Activated CD4-positive, alpha-beta T cell treated with anti-CD3 and anti-CD28 coated beads, Interleukin-2, amount 10 ng/mL, durations not matched to agents 7 days and 5 days (primary cell): ENCODE data around the gene METAP1. TPM values are rescaled to one million over a fixed set of nuclear protein-coding genes. Genes with fewer than 3 reads are reported as not detected.
"Not testable (repeated sequence)": the region's sequence is repeated elsewhere in the genome, so short reads cannot be mapped to it uniquely, and the experiment has no call there.

Source experiments
- CTCF ChIA-PET: fragments of 350-600 bp; sonication (Branson Sonifier 250); formaldehyde crosslinking; loops from one replicate; lab custom pipeline; 2021; ENCODE audit warnings: antibody characterized with exemption; lab: Charles Lee
- POLR2A ChIA-PET: fragments of 350-600 bp; sonication (Branson Sonifier 250); formaldehyde crosslinking; loops from one replicate; lab custom pipeline; 2021; ENCODE audit warnings: antibody characterized with exemption; lab: Charles Lee
- DNase-seq: peaks from one replicate; pipeline ENCODE4 v3.0.0-alpha.2; 2020
- H3K27ac Mint-ChIP-seq: one replicate; pipeline ENCODE4 v1.8.0; 2021; ENCODE audit warnings: mild to moderate bottlenecking, moderate library complexity, mixed read lengths
- H3K27me3 Mint-ChIP-seq: one replicate; pipeline ENCODE4 v1.8.0; 2021; ENCODE audit warnings: mixed read lengths
- H3K36me3 Mint-ChIP-seq: one replicate; pipeline ENCODE4 v1.8.0; 2021; ENCODE audit warnings: low read depth, mixed read lengths
- H3K4me1 Mint-ChIP-seq: one replicate; pipeline ENCODE4 v1.8.0; 2021; ENCODE audit warnings: mixed read lengths
- H3K4me3 Mint-ChIP-seq: one replicate; pipeline ENCODE4 v1.8.0; 2021; ENCODE audit warnings: mild to moderate bottlenecking, moderate library complexity, mixed read lengths
- H3K9me3 Mint-ChIP-seq: one replicate; pipeline ENCODE4 v1.8.0; 2021; ENCODE audit warnings: mixed read lengths
- total RNA-seq, 2 experiments: library from RNA; stranded (reverse); gene quantifications; one replicate each; pipeline ENCODE4 v1.2.3, GENCODE V29; 2021

Gene METAP1
- total RNA-seq, 2 experiments from 2014 or later, result 49.2 to 59.7 TPM

- POLR2A ChIA-PET, result interaction anchor here (0.7 kb wide), 1 partner anchor 12 kb away, joined by 4 read pairs; no protein-coding TSS in a partner anchor
- H3K27ac Mint-ChIP-seq, H3K9me3 Mint-ChIP-seq, DNase-seq, H3K27me3 Mint-ChIP-seq, H3K4me1 Mint-ChIP-seq, H3K4me3 Mint-ChIP-seq, CTCF ChIA-PET: not testable (repeated sequence)
- H3K36me3 Mint-ChIP-seq, result peaks cover 57% of the 10 kb centered on the region
Measured at GRCh38 chr4:99065521-99065920, 70.0 kb downstream of the METAP1 start.

- no peak for DNase-seq
- ChIA-PET CTCF (interaction anchor here (0.8 kb wide), 1 partner anchor 616 kb away, joined by 4 read pairs; no protein-coding TSS in a partner anchor), POLR2A (no interaction called here)
- Mint-ChIP-seq H3K9me3 (no peaks in the 10 kb centered on the region), H3K27me3 (no peaks in the 10 kb centered on the region), H3K4me1 (no peaks in the 10 kb centered on the region), H3K4me3 (no peak overlapping the region), H3K27ac (no peak overlapping the region), H3K36me3 (peaks cover 60% of the 10 kb centered on the region)
Measured at GRCh38 chr4:99067617-99068016, 72.1 kb downstream of the METAP1 start.

GRCh38 chr4:99071159-99071558, 75.6 kb downstream of the METAP1 start:
- DNase-seq, result no peak
- H3K36me3 Mint-ChIP-seq, result peaks cover 57% of the 10 kb centered on the region
- no peak overlapping the region for H3K4me3 Mint-ChIP-seq
- peaks cover 6% of the 10 kb centered on the region for H3K4me1 Mint-ChIP-seq
- POLR2A ChIA-PET, result no interaction called here
- H3K27ac Mint-ChIP-seq, result no peak overlapping the region
- H3K9me3 Mint-ChIP-seq, result no peaks in the 10 kb centered on the region
- no peaks in the 10 kb centered on the region for H3K27me3 Mint-ChIP-seq
- CTCF ChIA-PET, result interaction anchor here (0.6 to 2.8 kb wide), 2 partner anchors 15 to 618 kb away, joined by 3 to 11 read pairs; no protein-coding TSS in a partner anchor

- DNase-seq, result no peak
- Mint-ChIP-seq H3K36me3 (peaks cover 58% of the 10 kb centered on the region), H3K4me3 (no peak overlapping the region), H3K9me3 (no peaks in the 10 kb centered on the region), H3K4me1 (peaks cover 6% of the 10 kb centered on the region), H3K27me3 (no peaks in the 10 kb centered on the region), H3K27ac (no peak overlapping the region)
- ChIA-PET CTCF (interaction anchor here (0.7 kb wide), 1 partner anchor 80 kb away, joined by 3 read pairs; the partner anchor contains the start of gene METAP1), POLR2A (no interaction called here)
Measured at GRCh38 chr4:99074816-99075215, 79.3 kb downstream of the METAP1 start.

GRCh38 chr4:99076292-99076976, 80.9 kb downstream of the METAP1 start:
- POLR2A ChIA-PET, result no interaction called here
- DNase-seq, result no peak
- H3K27me3 Mint-ChIP-seq, result no peaks in the 10 kb centered on the region
- H3K36me3 Mint-ChIP-seq, result peaks cover 56% of the 10 kb centered on the region
- no peaks in the 10 kb centered on the region for H3K9me3 Mint-ChIP-seq
- H3K4me1 Mint-ChIP-seq, result peaks cover 7% of the 10 kb centered on the region
- no peak overlapping the region for H3K27ac Mint-ChIP-seq
- CTCF ChIA-PET, result no interaction called here
- no peak overlapping the region for H3K4me3 Mint-ChIP-seq

GRCh38 chr4:99077177-99077576, 81.7 kb downstream of the METAP1 start:
- ChIA-PET CTCF (no interaction called here), POLR2A (no interaction called here)
- H3K4me3 Mint-ChIP-seq, result no peak overlapping the region
- no peak for DNase-seq
- H3K27me3 Mint-ChIP-seq, result no peaks in the 10 kb centered on the region
- H3K4me1 Mint-ChIP-seq, result peaks cover 10% of the 10 kb centered on the region
- H3K27ac Mint-ChIP-seq, result no peak overlapping the region
- H3K9me3 Mint-ChIP-seq, result no peaks in the 10 kb centered on the region
- H3K36me3 Mint-ChIP-seq, result peaks cover 57% of the 10 kb centered on the region

GRCh38 chr4:99078336-99078735, 82.8 kb downstream of the METAP1 start:
- ChIA-PET CTCF (interaction anchor here (0.6 kb wide), 1 partner anchor 66 kb away, joined by 3 read pairs; no protein-coding TSS in a partner anchor), POLR2A (interaction anchor here (0.5 kb wide), 1 partner anchor 13 kb away, joined by 4 read pairs; no protein-coding TSS in a partner anchor)
- H3K4me1 Mint-ChIP-seq, result peaks cover 12% of the 10 kb centered on the region
- peaks cover 57% of the 10 kb centered on the region for H3K36me3 Mint-ChIP-seq
- no peak for DNase-seq
- H3K27me3 Mint-ChIP-seq, result no peaks in the 10 kb centered on the region
- H3K4me3 Mint-ChIP-seq, result no peak overlapping the region
- H3K9me3 Mint-ChIP-seq, result no peaks in the 10 kb centered on the region
- H3K27ac Mint-ChIP-seq, result no peak overlapping the region

- no peak overlapping the region for H3K27ac Mint-ChIP-seq
- H3K9me3 Mint-ChIP-seq, result no peaks in the 10 kb centered on the region
- no peaks in the 10 kb centered on the region for H3K27me3 Mint-ChIP-seq
- H3K4me1 Mint-ChIP-seq, result peaks cover 13% of the 10 kb centered on the region
- no peak overlapping the region for H3K4me3 Mint-ChIP-seq
- ChIA-PET CTCF (interaction anchor here (0.6 kb wide), 1 partner anchor 66 kb away, joined by 3 read pairs; no protein-coding TSS in a partner anchor), POLR2A (no interaction called here)
- DNase-seq, result no peak
- H3K36me3 Mint-ChIP-seq, result peaks cover 58% of the 10 kb centered on the region
Measured at GRCh38 chr4:99078931-99079624, 83.6 kb downstream of the METAP1 start.

- no peaks in the 10 kb centered on the region for H3K9me3 Mint-ChIP-seq
- DNase-seq, result no peak
- peak overlapping the region; percentile 41 for H3K27ac Mint-ChIP-seq
- H3K27me3 Mint-ChIP-seq, result no peaks in the 10 kb centered on the region
- ChIA-PET POLR2A (no interaction called here), CTCF (no interaction called here)
- peaks cover 12% of the 10 kb centered on the region for H3K4me1 Mint-ChIP-seq
- peaks cover 60% of the 10 kb centered on the region for H3K36me3 Mint-ChIP-seq
- H3K4me3 Mint-ChIP-seq, result no peak overlapping the region
Measured at GRCh38 chr4:99079625-99080295, 84.2 kb downstream of the METAP1 start.

- H3K27ac Mint-ChIP-seq, CTCF ChIA-PET, H3K4me3 Mint-ChIP-seq, H3K27me3 Mint-ChIP-seq, H3K9me3 Mint-ChIP-seq, POLR2A ChIA-PET, DNase-seq: not testable (repeated sequence)
- peaks cover 65% of the 10 kb centered on the region for H3K36me3 Mint-ChIP-seq
- H3K4me1 Mint-ChIP-seq, result peaks cover 17% of the 10 kb centered on the region
Measured at GRCh38 chr4:99080869-99081268, 85.3 kb downstream of the METAP1 start.

- Mint-ChIP-seq H3K9me3 (no peaks in the 10 kb centered on the region), H3K27ac (no peak overlapping the region), H3K4me3 (no peak overlapping the region), H3K4me1 (peaks cover 26% of the 10 kb centered on the region), H3K27me3 (no peaks in the 10 kb centered on the region), H3K36me3 (peaks cover 61% of the 10 kb centered on the region)
- CTCF ChIA-PET, result no interaction called here
- DNase-seq, result no peak
- POLR2A ChIA-PET, result no interaction called here
Measured at GRCh38 chr4:99082192-99082591, 86.7 kb downstream of the METAP1 start.

GRCh38 chr4:99084595-99084994, 89.1 kb downstream of the METAP1 start:
- no peaks in the 10 kb centered on the region for H3K9me3 Mint-ChIP-seq
- ChIA-PET CTCF (no interaction called here), POLR2A (no interaction called here)
- peaks cover 42% of the 10 kb centered on the region for H3K4me1 Mint-ChIP-seq
- H3K4me3 Mint-ChIP-seq, result no peak overlapping the region
- no peak overlapping the region for H3K27ac Mint-ChIP-seq
- peaks cover 56% of the 10 kb centered on the region for H3K36me3 Mint-ChIP-seq
- DNase-seq, result no peak
- no peaks in the 10 kb centered on the region for H3K27me3 Mint-ChIP-seq
